ENCODE data around the gene BLOC1S5. TPM values are rescaled to one million over a fixed set of nuclear protein-coding genes. Genes with fewer than 3 reads are reported as not detected.

The BLOC1S5 gene
- polyA plus RNA-seq, 2 of the 4 experiments (the other 2 are of a cell fraction), result 10.2 to 10.8 TPM

GRCh38 chr6:8075185-8075584 lies 11.0 kb upstream of the BLOC1S5 start:
- peaks cover 16% of the 10 kb centered on the region for H3K4me1 ChIP-seq
- no peak overlapping the region for H3K4me3 ChIP-seq
- no peak overlapping the region for H3K27ac ChIP-seq
- no peaks in the 10 kb centered on the region for H3K9me3 ChIP-seq
- no peak for ATAC-seq
- DNase-seq (ENCODE audit: low read depth in 1 of 2, low spot score in 1 of 2), result no peak
- ChIA-PET CTCF (interaction anchor here (1.6 kb wide), 1 partner anchor 10 kb away, joined by 5 read pairs; no protein-coding TSS in a partner anchor), POLR2A (no interaction called here)
- WGBS (ENCODE audit: missing lambda C conversion rate), result 93% methylated on average over 4 of the region's 4 CpGs
- TF ChIP-seq SREBF2 (IDR thresholded peaks at IDR 0.05) (no peak), EHMT2 (IDR thresholded peaks at IDR 0.05; ENCODE audit: low read depth) (no peak), CBX8 (IDR thresholded peaks at IDR 0.05) (no peak), ESRRA (IDR thresholded peaks at IDR 0.05; ENCODE audit: borderline replicate concordance, low read length) (no peak), RCOR1 (IDR thresholded peaks at IDR 0.05; ENCODE audit: low read depth, low read length) (no peak), HOXA7 (CRISPR knock-in tag; IDR thresholded peaks at IDR 0.05) (no peak), MAZ (IDR thresholded peaks at IDR 0.05; ENCODE audit: borderline replicate concordance, low read depth, low read length) (no peak), MYC (IDR thresholded peaks at IDR 0.05; ENCODE audit: borderline replicate concordance, low read length) (no peak), RARB (CRISPR knock-in tag; IDR thresholded peaks at IDR 0.05) (no peak), POLR2AphosphoS2 (conservative IDR thresholded peaks at IDR 0.05; ENCODE audit: low read length) (no peak), NR3C1 (IDR thresholded peaks at IDR 0.05) (no peak), SMC3 (IDR thresholded peaks at IDR 0.05) (no peak), ZFP36 (IDR thresholded peaks at IDR 0.05; ENCODE audit: borderline replicate concordance, partially characterized antibody) (no peak)
- TF ChIP-seq, protein P1, sequence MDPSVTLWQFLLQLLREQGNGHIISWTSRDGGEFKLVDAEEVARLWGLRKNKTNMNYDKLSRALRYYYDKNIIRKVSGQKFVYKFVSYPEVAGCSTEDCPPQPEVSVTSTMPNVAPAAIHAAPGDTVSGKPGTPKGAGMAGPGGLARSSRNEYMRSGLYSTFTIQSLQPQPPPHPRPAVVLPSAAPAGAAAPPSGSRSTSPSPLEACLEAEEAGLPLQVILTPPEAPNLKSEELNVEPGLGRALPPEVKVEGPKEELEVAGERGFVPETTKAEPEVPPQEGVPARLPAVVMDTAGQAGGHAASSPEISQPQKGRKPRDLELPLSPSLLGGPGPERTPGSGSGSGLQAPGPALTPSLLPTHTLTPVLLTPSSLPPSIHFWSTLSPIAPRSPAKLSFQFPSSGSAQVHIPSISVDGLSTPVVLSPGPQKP (IDR thresholded peaks at IDR 0.05; ENCODE audit: low read depth, low read length), result no peak
- TF ChIP-seq, protein P2, sequence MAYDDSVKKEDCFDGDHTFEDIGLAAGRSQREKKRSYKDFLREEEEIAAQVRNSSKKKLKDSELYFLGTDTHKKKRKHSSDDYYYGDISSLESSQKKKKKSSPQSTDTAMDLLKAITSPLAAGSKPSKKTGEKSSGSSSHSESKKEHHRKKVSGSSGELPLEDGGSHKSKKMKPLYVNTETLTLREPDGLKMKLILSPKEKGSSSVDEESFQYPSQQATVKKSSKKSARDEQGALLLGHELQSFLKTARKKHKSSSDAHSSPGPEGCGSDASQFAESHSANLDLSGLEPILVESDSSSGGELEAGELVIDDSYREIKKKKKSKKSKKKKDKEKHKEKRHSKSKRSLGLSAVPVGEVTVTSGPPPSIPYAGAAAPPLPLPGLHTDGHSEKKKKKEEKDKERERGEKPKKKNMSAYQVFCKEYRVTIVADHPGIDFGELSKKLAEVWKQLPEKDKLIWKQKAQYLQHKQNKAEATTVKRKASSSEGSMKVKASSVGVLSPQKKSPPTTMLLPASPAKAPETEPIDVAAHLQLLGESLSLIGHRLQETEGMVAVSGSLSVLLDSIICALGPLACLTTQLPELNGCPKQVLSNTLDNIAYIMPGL (CRISPR knock-in tag; IDR thresholded peaks at IDR 0.05; ENCODE audit: borderline replicate concordance), result no peak
- TF ChIP-seq, protein P3, sequence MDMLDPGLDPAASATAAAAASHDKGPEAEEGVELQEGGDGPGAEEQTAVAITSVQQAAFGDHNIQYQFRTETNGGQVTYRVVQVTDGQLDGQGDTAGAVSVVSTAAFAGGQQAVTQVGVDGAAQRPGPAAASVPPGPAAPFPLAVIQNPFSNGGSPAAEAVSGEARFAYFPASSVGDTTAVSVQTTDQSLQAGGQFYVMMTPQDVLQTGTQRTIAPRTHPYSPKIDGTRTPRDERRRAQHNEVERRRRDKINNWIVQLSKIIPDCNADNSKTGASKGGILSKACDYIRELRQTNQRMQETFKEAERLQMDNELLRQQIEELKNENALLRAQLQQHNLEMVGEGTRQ (IDR thresholded peaks at IDR 0.05), result no peak
- H3K4me2 ChIP-seq, result no peak overlapping the region
- no peak for FAIRE-seq

DNA sequence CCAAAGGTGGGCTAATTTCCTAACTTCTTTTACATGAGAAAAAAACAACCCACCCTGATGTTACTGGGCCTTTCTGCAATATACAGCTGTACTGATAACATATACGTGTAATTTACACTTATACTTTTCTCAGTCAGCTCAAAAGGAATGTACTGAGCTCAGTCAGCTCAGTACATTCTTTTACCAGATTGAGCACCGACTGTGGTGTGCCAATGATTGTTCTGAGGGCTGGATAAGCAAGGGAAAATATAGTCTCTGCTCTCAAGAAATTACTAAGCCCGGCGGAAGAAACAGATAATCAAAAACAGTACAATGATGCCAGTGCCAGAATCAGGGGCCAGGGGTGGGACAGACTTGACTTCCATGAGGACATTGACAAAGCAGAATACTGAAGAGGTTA lies 10.0 kb upstream of the BLOC1S5 start:
- no peak for ATAC-seq
- 83% methylated on average over 4 of the region's 4 CpGs for WGBS (ENCODE audit: missing lambda C conversion rate)
- peaks cover 6% of the 10 kb centered on the region for H3K4me1 ChIP-seq
- ChIA-PET CTCF (interaction anchor here (1.6 kb wide), 1 partner anchor 9 kb away, joined by 5 read pairs; no protein-coding TSS in a partner anchor), POLR2A (no interaction called here)
- no peak for DNase-seq (ENCODE audit: low read depth in 1 of 2, low spot score in 1 of 2)
- no peaks in the 10 kb centered on the region for H3K9me3 ChIP-seq
- no peak for FAIRE-seq
- no peak overlapping the region for H3K4me2 ChIP-seq
- H3K4me3 ChIP-seq, result no peak overlapping the region
- TF ChIP-seq, protein P3 (IDR thresholded peaks at IDR 0.05), result no peak
- no peak for TF ChIP-seq ESRRA (IDR thresholded peaks at IDR 0.05; ENCODE audit: borderline replicate concordance, low read length)
- no peak overlapping the region for H3K27ac ChIP-seq

GRCh38 chr6:8073758-8074157 lies 9.6 kb upstream of the BLOC1S5 start:
- Histone ChIP-seq H3K4me3 (no peak overlapping the region), H3K4me2 (no peak overlapping the region), H3K9me3 (no peaks in the 10 kb centered on the region), H3K4me1 (peaks cover 1% of the 10 kb centered on the region; the same call in 2 of the 3 replicates), H3K27ac (no peak overlapping the region)
- 77% methylated on average over 3 of the region's 3 CpGs for WGBS (ENCODE audit: missing lambda C conversion rate)
- no peak for FAIRE-seq
- no peak for ATAC-seq
- DNase-seq (ENCODE audit: low read depth in 1 of 2, low spot score in 1 of 2), result no peak
- CTCF ChIA-PET, result interaction anchor here (1.6 kb wide), 1 partner anchor 8 kb away, joined by 5 read pairs; no protein-coding TSS in a partner anchor
- POLR2A ChIA-PET, result no interaction called here
- no peak for TF ChIP-seq HEYL (CRISPR knock-in tag; IDR thresholded peaks at IDR 0.05)
- TF ChIP-seq TP53 (CRISPR knock-in tag; IDR thresholded peaks at IDR 0.05), result no peak
- TF ChIP-seq ZNF302 (CRISPR knock-in tag; IDR thresholded peaks at IDR 0.05), result no peak
- TF ChIP-seq HOXB5 (CRISPR knock-in tag; IDR thresholded peaks at IDR 0.05), result no peak
- no peak for TF ChIP-seq NFE2L2 (conservative IDR thresholded peaks at IDR 0.05; ENCODE audit: low read length)
- TF ChIP-seq, protein P3 (IDR thresholded peaks at IDR 0.05), result no peak
- no peak for TF ChIP-seq RNF2 (IDR thresholded peaks at IDR 0.05; ENCODE audit: borderline replicate concordance, low read depth)
- no peak for TF ChIP-seq KDM5A (IDR thresholded peaks at IDR 0.05)
- TF ChIP-seq RCOR1 (IDR thresholded peaks at IDR 0.05; ENCODE audit: low read depth, low read length), result no peak
- TF ChIP-seq, protein P1 (IDR thresholded peaks at IDR 0.05; ENCODE audit: low read depth, low read length), result no peak
- no peak for TF ChIP-seq RAD21 (conservative IDR thresholded peaks at IDR 0.05 in 1 of 2, IDR thresholded peaks at IDR 0.05 in 1 of 2)
- no peak for TF ChIP-seq NR3C1 (IDR thresholded peaks at IDR 0.05)
- no peak for TF ChIP-seq NPAS2 (CRISPR knock-in tag; IDR thresholded peaks at IDR 0.05; ENCODE audit: borderline replicate concordance)

All from A549 (cell line).